K562 (cell line): ENCODE measurements around the gene SPATA2. TPM values are rescaled to one million over a fixed set of nuclear protein-coding genes. Genes with fewer than 3 reads are reported as not detected.

ENCODE experiments used
- ATAC-seq: fragments of 200-7000 bp; cut with Tn5 transposase; 3 replicates; pipeline ENCODE4 v1.9.1; 2020; ENCODE audit warnings: moderate library complexity
- BruUV-seq: library from RNA; stranded (reverse); fragments of 400-500 nt; replicated peaks from 2 replicates; lab custom pipeline; 2021; lab: Mats Ljungman, UMichigan
- CTCF ChIA-PET: fragments of 300-600 bp; formaldehyde crosslinking; extraction: SDS; loops from one replicate; lab custom pipeline; 2021; ENCODE audit warnings: low intra/inter-chr PET ratio; lab: Yijun Ruan, JAX
- POLR2A ChIA-PET: fragments of 300-600, 350-650 bp; sonication (Branson Sonifier 250); formaldehyde crosslinking; extraction: SDS; loops from one replicate; lab custom pipeline; 2021; ENCODE audit warnings: antibody characterized with exemption, inconsistent platforms; lab: Yijun Ruan, JAX
- DNase-seq, 4 experiments: peaks; one replicate each; pipeline versions ENCODE4 v3.0.0 to v3.0.0-alpha.2; 2011 to 2018; ENCODE audit warnings: low spot score in 3 of 4, mixed read lengths in 3 of 4; ENCODE audit errors: extremely low read depth in 1 of 4
- FAIRE-seq: peaks from 2 replicates; lab custom pipeline; 2011; peaks lifted over from hg19 to GRCh38; lab: Jason Lieb, UNC
- H2AFZ ChIP-seq: 2 replicates; pipeline ENCODE4 v1.6.0; 2011; ENCODE audit warnings: low read depth, low read length, control low read depth, inconsistent platforms
- H3K27ac ChIP-seq: fragments of 200-600 bp; 3 replicates; pipeline ENCODE4 v1.8.0; 2011; ENCODE audit warnings: low read depth, mild to moderate bottlenecking, control low read depth, inconsistent platforms, low read length, moderate library complexity, mixed read lengths; ENCODE audit errors: extremely low read depth
- H3K27me3 ChIP-seq, 2 experiments: fragments of 300-600 bp in 1 of 2; 2 replicates in 1 of 2; 3 replicates in 1 of 2; pipeline versions ENCODE4 v1.6.0 to v1.8.0; 2011; ENCODE audit warnings: inconsistent platforms in 2 of 2, low read length in 2 of 2, mild to moderate bottlenecking in 1 of 2, mixed read lengths in 1 of 2, moderate library complexity in 1 of 2; ENCODE audit not compliant: control insufficient read depth in 2 of 2, insufficient read depth in 2 of 2
- H3K36me3 ChIP-seq: fragments of 300-600 bp; 3 replicates; pipeline ENCODE4 v1.8.0; 2011; ENCODE audit warnings: mild to moderate bottlenecking, low read length, inconsistent platforms; ENCODE audit not compliant: control insufficient read depth, insufficient read depth
- H3K4me1 ChIP-seq, 2 experiments: fragments of 200-600 bp in 1 of 2; replicated peaks in 1 of 2; 2 replicates in 1 of 2; 3 replicates in 1 of 2; pipeline versions ENCODE4 v1.5.1 to v1.8.0; 2011; ENCODE audit warnings: inconsistent platforms in 2 of 2, low read length in 2 of 2, mild to moderate bottlenecking in 1 of 2, mixed read lengths in 1 of 2, moderate library complexity in 1 of 2; ENCODE audit not compliant: control insufficient read depth in 2 of 2, insufficient read depth in 2 of 2
- H3K4me2 ChIP-seq: 2 replicates; pipeline ENCODE4 v1.6.1; 2011; ENCODE audit warnings: low read length, control low read depth, inconsistent platforms, mixed read lengths; ENCODE audit not compliant: insufficient read depth
- H3K4me3 ChIP-seq: fragments of 200-600 bp; sonication (generic), shearing (Covaris generic); 2 replicates; pipeline ENCODE4 v1.5.1; 2016; ENCODE audit warnings: control low read depth, inconsistent platforms
- H3K79me2 ChIP-seq: fragments of 200-600 bp; 3 replicates; pipeline ENCODE4 v1.8.0; 2011; ENCODE audit warnings: low read length, inconsistent platforms; ENCODE audit not compliant: control insufficient read depth, insufficient read depth
- H3K9ac ChIP-seq, 2 experiments: 2 replicates each; pipeline versions ENCODE4 v1.6.0 to v1.6.1; 2011; ENCODE audit warnings: low read depth in 2 of 2, low read length in 2 of 2, control low read depth in 1 of 2, inconsistent platforms in 1 of 2, mild to moderate bottlenecking in 1 of 2, mixed read lengths in 1 of 2; ENCODE audit not compliant: insufficient read depth in 1 of 2
- H3K9me1 ChIP-seq: one replicate; pipeline ENCODE4 v1.6.0; 2011; ENCODE audit warnings: inconsistent platforms, mild to moderate bottlenecking, low read length, moderate library complexity; ENCODE audit not compliant: control insufficient read depth, insufficient read depth
- H3K9me3 ChIP-seq: replicated peaks from 2 replicates; pipeline ENCODE4 v1.5.1; 2011; ENCODE audit warnings: low read depth, low read length, inconsistent platforms; ENCODE audit not compliant: control insufficient read depth, insufficient read depth
- H4K20me1 ChIP-seq: replicated peaks from 2 replicates; pipeline ENCODE4 v1.6.1; 2011; ENCODE audit warnings: low read length, inconsistent platforms, mixed read lengths; ENCODE audit not compliant: control insufficient read depth, insufficient read depth
- CBX5 ChIP-seq: IDR thresholded peaks from 2 replicates; pipeline ENCODE4 v1.6.1; 2014; ENCODE audit warnings: low read depth, borderline replicate concordance
- CCAR2 ChIP-seq: fragments of 200-400 bp; formaldehyde crosslinking; IDR thresholded peaks from 2 replicates; pipeline ENCODE4 v1.6.1; 2017; ENCODE audit warnings: mild to moderate bottlenecking, low read depth, low read length
- FOXM1 ChIP-seq, 2 experiments: fragments of 450-650 bp in 1 of 2; sonication (generic) in 1 of 2; formaldehyde crosslinking in 1 of 2; IDR thresholded peaks; 2 replicates each; pipeline versions ENCODE4 v1.6.1 to v1.9.0; 2017 to 2022; ENCODE audit warnings: low read depth in 2 of 2, mild to moderate bottlenecking in 2 of 2, missing genetic modification reagents in 1 of 2, moderate library complexity in 1 of 2
- FUS ChIP-seq: fragments of 200-400 bp; formaldehyde crosslinking; optimal IDR thresholded peaks from 2 replicates; pipeline ENCODE3; 2017; ENCODE audit warnings: low read depth, low read length
- KLF6 ChIP-seq: fragments of 250-450 bp; sonication (Bioruptor Pico); IDR thresholded peaks from 2 replicates; pipeline ENCODE4 v1.4.0; 2020; ENCODE audit warnings: mild to moderate bottlenecking, moderate library complexity, borderline replicate concordance
- NFE2L1 ChIP-seq: fragments of 450-650 bp; IDR thresholded peaks from 2 replicates; pipeline ENCODE4 v1.6.1; 2016; ENCODE audit warnings: missing genetic modification characterization, low read depth, mild to moderate bottlenecking, missing compliant biosample characterization, moderate library complexity, borderline replicate concordance
- NR1H2 ChIP-seq: sonication (generic); formaldehyde crosslinking; IDR thresholded peaks from 2 replicates; pipeline ENCODE4 v1.4.0; 2020; ENCODE audit warnings: mild to moderate bottlenecking, missing genetic modification reagents
- POLR2A ChIP-seq: fragments of 450-650 bp; conservative IDR thresholded peaks from 2 replicates; pipeline ENCODE4 v1.6.1; 2016
- RBM39 ChIP-seq: fragments of 200-400 bp; formaldehyde crosslinking; optimal IDR thresholded peaks from 2 replicates; pipeline ENCODE3; 2018; ENCODE audit warnings: low read depth, low read length
- SMAD4 ChIP-seq: fragments of 250-450 bp; sonication (Bioruptor Pico); conservative IDR thresholded peaks from 2 replicates; pipeline ENCODE4 v1.8.0; 2021; ENCODE audit warnings: inconsistent platforms, mild to moderate bottlenecking, moderate library complexity
- ZC3H11A ChIP-seq: IDR thresholded peaks from 2 replicates; pipeline ENCODE4 v1.6.1; 2012; ENCODE audit warnings: low read depth, low read length, improper control_type of control experiment
- ZNF143 ChIP-seq: sonication (generic); formaldehyde crosslinking; IDR thresholded peaks from 2 replicates; pipeline ENCODE4 v1.9.0; 2022; ENCODE audit warnings: mild to moderate bottlenecking, missing genetic modification reagents
- ZNF24 ChIP-seq: fragments of 450-650 bp; IDR thresholded peaks from 2 replicates; pipeline ENCODE4 v1.6.1; 2016
- WGBS: fragments of 100-300 bp; shearing (Covaris generic); methylation state at CpG from one replicate; pipeline ENCODE4 v1.1.6; 2016; ENCODE audit warnings: low coverage, mixed read lengths; ENCODE audit not compliant: insufficient coverage; ENCODE audit errors: missing lambda C conversion rate; 5-methylcytosine and 5-hydroxymethylcytosine counted together
- in situ Hi-C: fragments of 300-500 bp; cut with MboI; formaldehyde crosslinking; loops from 4 replicates; pipeline ENCODE4 v1.15.0; 2018; ENCODE audit warnings: inconsistent platforms, mixed read lengths
- intact Hi-C: fragments of 100-400 bp; cut with micrococcal nuclease; formaldehyde crosslinking; loops from 2 replicates; pipeline ENCODE4 v1.14.2; 2022
- polyA plus RNA-seq, 8 experiments: library from polyadenylated mRNA; depleted of rRNA in 4 of 8; stranded (reverse) in 5 of 8; unstranded in 3 of 8; fragments of >200 nt; fragmentation: Nextera tagmentation in 2 of 8; fragmentation: Illumina TruSeq in 1 of 8; extraction: Ambion mirVana in 2 of 8; extraction: Trizol in 1 of 8; gene quantifications; 2 replicates each; pipeline versions ENCODE4 v1.2.1 to v1.2.3, GENCODE V29; 2011 to 2014; ENCODE audit warnings: inconsistent platforms in 1 of 8, missing spikeins in 1 of 8
- total RNA-seq, 7 experiments: library from RNA; depleted of rRNA in 6 of 7; stranded (reverse); fragments of >200 nt in 6 of 7; fragmentation: Illumina TruSeq in 2 of 7; extraction: Trizol in 2 of 7; gene quantifications; 2 replicates each; pipeline versions ENCODE4 v1.2.1 to v1.2.3, GENCODE V29; 2011 to 2021; ENCODE audit warnings: low replicate concordance in 1 of 7
- TF ChIP-seq, protein P1 (sequence below), 2 experiments: fragments of 450-650 bp in 1 of 2; IDR thresholded peaks; 2 replicates each; pipeline ENCODE4 v1.6.1; 2011 to 2017; ENCODE audit warnings: low read depth in 2 of 2, antibody characterized with exemption in 1 of 2, borderline replicate concordance in 1 of 2, low read length in 1 of 2, mild to moderate bottlenecking in 1 of 2, mixed read lengths in 1 of 2; ENCODE audit not compliant: control insufficient read depth in 1 of 2
- TF ChIP-seq, protein P2 (sequence below): sonication (generic); formaldehyde crosslinking; IDR thresholded peaks from 2 replicates; pipeline ENCODE4 v1.8.1; 2023; ENCODE audit warnings: mild to moderate bottlenecking, missing genetic modification reagents

SPATA2 gene
- total and polyA plus RNA-seq, 9 of the 15 experiments (the other 6 are each of a cell fraction or from before 2014, with no cell fraction given): 0.46 to 8.2 (median 2.7) TPM

DNA sequence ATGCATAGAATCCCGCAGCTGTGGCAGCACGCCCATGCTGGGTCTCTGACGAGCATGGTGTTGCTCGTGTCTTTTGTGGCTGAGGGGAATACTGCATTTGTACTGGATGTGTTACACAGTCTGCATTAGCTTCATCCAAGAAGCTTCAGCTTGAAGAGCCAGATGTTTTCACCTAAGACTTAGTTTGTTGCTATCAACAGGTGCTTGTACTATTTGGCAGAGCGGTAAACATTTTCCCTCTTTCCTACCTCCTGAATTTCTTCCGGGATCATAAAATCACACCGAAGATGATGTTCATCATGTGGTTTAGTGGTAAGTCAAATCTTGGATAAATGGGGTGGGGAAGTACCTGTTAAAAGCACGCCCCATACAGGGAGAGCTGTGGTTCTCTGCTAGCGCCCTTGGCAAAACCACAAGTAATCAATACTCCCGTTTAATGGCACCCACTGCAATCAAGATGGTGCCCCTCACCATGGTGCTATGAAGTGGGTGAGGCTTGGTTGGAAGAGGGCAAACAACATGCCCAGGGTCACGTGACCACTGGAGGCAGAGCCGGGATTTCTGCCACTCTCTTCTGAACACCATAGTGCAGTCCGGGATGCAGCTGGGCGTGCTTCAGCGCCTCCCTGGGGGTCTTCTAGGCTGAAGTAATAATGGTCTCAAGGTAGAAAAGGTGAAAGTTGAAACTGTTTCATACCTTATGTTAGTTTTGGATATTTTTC, 34.4 kb downstream of the SPATA2 start:
- in situ Hi-C loops: loop anchor here (25.0 kb wide), 1 partner anchor 544 kb away; no protein-coding TSS in a partner anchor
- H3K9me1 ChIP-seq: no peaks in the 10 kb centered on the region
- DNase-seq: no peak
- no peaks in the 10 kb centered on the region for H4K20me1 ChIP-seq
- ChIA-PET CTCF (no interaction called here), POLR2A (interaction anchor here (0.6 kb wide), 1 partner anchor 15 kb away, joined by 3 read pairs; no protein-coding TSS in a partner anchor)
- no peaks in the 10 kb centered on the region for H3K4me1 ChIP-seq
- no TSS peak for BruUV-seq
- TF ChIP-seq FOXM1 (IDR thresholded peaks at IDR 0.05; ENCODE audit: low read depth) (no peak), FOXM1 (CRISPR knock-in tag; IDR thresholded peaks at IDR 0.05; ENCODE audit: low read depth) (no peak), ZNF24 (no peak), CBX5 (no peak), POLR2A (no peak), RBM39 (no peak), ZC3H11A (no peak), SMAD4 (CRISPR knock-in tag) (no peak), ZNF143 (CRISPR knock-in tag) (no peak), CCAR2 (no peak), NR1H2 (CRISPR knock-in tag) (no peak), NFE2L1 (tag) (no peak), FUS (no peak), KLF6 (no peak)
- TF ChIP-seq, protein P1, sequence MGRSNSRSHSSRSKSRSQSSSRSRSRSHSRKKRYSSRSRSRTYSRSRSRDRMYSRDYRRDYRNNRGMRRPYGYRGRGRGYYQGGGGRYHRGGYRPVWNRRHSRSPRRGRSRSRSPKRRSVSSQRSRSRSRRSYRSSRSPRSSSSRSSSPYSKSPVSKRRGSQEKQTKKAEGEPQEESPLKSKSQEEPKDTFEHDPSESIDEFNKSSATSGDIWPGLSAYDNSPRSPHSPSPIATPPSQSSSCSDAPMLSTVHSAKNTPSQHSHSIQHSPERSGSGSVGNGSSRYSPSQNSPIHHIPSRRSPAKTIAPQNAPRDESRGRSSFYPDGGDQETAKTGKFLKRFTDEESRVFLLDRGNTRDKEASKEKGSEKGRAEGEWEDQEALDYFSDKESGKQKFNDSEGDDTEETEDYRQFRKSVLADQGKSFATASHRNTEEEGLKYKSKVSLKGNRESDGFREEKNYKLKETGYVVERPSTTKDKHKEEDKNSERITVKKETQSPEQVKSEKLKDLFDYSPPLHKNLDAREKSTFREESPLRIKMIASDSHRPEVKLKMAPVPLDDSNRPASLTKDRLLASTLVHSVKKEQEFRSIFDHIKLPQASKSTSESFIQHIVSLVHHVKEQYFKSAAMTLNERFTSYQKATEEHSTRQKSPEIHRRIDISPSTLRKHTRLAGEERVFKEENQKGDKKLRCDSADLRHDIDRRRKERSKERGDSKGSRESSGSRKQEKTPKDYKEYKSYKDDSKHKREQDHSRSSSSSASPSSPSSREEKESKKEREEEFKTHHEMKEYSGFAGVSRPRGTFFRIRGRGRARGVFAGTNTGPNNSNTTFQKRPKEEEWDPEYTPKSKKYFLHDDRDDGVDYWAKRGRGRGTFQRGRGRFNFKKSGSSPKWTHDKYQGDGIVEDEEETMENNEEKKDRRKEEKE (IDR thresholded peaks at IDR 0.05; ENCODE audit: borderline replicate concordance in 1 of 2, control insufficient read depth in 1 of 2, low read depth in 2 of 2, low read length in 1 of 2): no peak
- TF ChIP-seq, protein P2, sequence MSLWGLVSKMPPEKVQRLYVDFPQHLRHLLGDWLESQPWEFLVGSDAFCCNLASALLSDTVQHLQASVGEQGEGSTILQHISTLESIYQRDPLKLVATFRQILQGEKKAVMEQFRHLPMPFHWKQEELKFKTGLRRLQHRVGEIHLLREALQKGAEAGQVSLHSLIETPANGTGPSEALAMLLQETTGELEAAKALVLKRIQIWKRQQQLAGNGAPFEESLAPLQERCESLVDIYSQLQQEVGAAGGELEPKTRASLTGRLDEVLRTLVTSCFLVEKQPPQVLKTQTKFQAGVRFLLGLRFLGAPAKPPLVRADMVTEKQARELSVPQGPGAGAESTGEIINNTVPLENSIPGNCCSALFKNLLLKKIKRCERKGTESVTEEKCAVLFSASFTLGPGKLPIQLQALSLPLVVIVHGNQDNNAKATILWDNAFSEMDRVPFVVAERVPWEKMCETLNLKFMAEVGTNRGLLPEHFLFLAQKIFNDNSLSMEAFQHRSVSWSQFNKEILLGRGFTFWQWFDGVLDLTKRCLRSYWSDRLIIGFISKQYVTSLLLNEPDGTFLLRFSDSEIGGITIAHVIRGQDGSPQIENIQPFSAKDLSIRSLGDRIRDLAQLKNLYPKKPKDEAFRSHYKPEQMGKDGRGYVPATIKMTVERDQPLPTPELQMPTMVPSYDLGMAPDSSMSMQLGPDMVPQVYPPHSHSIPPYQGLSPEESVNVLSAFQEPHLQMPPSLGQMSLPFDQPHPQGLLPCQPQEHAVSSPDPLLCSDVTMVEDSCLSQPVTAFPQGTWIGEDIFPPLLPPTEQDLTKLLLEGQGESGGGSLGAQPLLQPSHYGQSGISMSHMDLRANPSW (CRISPR knock-in tag): no peak
- intact Hi-C loops: no loop called here
- no peaks in the 10 kb centered on the region for H3K9me3 ChIP-seq
- WGBS: 82% methylated on average over 15 of the region's 15 CpGs
- H3K9ac ChIP-seq: no peak overlapping the region
- H3K27ac ChIP-seq: no peak overlapping the region
- H3K36me3 ChIP-seq: peaks cover 52% of the 10 kb centered on the region
- H3K27me3 ChIP-seq: no peaks in the 10 kb centered on the region
- H3K4me3 ChIP-seq: no peak overlapping the region
- H2AFZ ChIP-seq: no peak overlapping the region
- H3K4me2 ChIP-seq: no peak overlapping the region
- FAIRE-seq: no peak
- no peak for ATAC-seq
- no peaks in the 10 kb centered on the region for H3K79me2 ChIP-seq
